ENCODE measurements around the gene ZC3H12A.

The ZC3H12A gene

DNA sequence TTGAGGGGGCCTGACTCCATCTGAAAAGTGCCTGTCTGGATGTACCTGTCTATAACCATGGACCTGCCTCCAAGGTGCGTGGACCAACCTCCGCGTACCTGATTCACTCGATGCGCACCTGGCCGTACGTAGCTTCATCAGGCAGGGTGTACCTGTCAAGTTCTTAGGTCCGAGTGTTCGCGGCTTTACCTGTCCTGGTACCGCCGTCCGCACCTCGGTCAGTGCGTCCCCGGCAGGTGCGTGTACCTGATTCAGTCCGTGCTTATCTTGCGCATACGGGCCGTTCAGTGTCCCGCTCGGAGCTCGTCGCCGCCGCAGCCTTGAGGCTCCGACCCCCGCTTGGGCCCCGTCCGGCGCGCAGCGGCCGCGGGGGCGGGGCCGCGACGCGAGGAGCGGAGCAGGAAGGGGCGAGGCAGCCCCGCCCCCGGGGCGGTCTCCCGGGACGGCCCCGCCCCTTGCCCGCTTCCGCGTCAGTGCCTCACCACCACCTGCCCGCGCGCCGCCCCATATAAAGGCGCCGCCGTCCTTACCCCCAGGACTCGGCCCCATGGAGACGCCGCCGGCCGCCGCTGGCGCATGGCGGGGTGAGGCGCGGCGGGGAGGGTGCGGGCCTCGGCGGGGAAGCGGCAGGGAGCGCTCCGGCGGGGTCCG, at the start of gene ZC3H12A:
TSS of gene ZC3H12A (plus strand) at position 535 of the 651 bp plus-strand sequence. CDS start 917 bp downstream, outside the sequence.
- peak; percentile 93 for DNase-seq (ENCODE audit: low read depth, low spot score)

DNA sequence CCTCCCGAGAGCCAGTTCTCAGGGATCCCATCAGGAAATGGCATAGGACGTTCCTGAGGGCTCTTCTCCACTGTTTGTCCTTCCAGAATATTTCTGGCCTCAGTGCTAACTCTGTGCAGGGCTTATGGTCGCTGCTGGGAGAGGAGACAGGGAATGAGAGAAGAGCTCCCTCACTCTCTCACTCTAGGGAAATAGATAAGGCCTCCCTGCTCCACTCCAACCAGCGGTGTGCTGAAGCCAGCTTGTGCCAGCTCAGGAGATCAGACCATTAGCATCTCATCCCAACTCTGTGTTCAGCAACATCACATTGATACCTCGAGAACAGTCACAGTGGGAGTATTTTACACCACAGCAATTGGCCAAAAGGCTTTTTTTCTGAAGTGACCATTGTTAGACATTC, 49.2 kb upstream of the ZC3H12A start:
- DNase-seq (ENCODE audit: low read depth, low spot score): no peak

DNA sequence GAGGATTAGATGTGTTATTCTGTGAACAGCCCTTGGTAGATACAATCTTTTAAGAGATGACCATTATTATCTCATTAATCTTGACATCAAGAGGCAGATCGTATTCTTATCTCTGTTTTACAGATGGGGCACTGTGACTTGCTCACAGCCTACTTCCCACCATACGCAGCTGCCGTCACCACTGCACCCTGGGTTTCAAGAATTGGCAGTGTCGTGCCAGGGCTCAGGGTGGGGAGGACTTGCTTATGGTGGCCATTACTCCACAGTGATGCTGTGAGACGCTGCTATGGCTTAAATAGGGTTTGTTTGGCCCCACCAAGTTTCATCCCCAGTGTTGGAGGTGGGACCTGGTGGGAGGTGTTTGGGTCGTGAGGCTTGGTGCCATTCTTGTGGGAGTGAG, 45.4 kb upstream of the ZC3H12A start:
- no peak for DNase-seq (ENCODE audit: low read depth, low spot score)

DNA sequence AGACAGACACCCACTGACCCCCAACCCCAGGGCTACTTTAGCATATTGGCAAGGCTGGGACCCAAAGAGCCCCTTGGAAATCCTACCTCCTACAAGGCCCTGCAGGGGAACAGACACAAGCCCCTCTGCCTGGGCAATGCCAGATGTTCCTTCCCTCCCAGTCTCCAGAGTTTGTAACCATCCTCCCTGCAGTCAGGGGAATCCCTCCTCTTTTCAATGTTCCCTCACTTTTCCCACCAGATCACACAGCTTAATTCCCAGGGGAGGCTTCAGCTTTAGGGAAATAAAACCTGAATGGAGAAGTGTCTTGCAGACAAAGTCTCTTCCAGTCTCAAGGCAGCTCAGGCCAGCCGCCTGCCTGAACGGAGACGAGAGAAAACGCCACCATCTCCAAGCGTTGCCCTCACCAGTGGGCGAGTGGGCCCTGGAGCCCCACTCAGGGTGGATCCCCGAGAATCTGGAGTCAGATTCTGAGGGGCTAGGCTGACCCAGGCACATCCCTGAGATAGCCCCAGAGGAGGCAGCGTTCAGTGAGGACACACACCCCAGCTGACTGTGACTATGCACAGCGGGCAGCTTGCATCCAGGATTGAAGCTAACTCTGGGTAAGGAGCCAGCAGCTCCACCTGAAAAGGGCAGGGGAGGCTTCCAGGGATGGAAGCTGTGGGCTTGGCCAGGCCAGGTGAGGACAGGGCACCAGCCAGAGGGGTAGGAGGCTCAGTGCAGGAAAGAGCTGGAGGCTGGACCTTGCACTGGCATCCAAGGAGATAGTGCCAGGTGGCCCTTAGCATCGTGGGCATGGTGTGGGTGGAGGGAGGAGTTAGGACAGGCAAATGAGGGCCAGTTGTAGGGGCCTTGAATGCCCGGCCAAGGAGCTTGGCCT, 44.0 kb upstream of the ZC3H12A start:
- no peak for DNase-seq (ENCODE audit: low read depth, low spot score)

DNA sequence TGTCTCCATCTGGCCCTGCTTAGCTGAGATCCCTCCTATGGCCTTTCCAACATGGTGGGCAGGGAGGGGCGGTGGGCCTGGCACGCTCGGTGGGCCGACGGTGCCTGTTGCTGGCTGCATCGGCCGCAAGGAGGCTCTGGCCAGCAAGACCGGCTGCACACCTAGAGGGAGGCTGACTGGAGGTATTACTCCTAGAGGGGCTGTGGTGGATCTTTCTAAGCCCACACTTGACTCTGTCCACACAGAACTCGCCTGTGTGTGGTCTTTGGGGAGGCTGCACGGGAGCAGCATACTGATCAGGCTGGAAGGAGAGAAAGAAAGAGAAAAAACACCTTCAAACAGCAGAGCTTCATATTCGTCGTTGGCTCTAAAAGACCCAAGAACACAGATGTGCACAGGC, 41.7 kb upstream of the ZC3H12A start:
- DNase-seq (ENCODE audit: low read depth, low spot score): no peak

DNA sequence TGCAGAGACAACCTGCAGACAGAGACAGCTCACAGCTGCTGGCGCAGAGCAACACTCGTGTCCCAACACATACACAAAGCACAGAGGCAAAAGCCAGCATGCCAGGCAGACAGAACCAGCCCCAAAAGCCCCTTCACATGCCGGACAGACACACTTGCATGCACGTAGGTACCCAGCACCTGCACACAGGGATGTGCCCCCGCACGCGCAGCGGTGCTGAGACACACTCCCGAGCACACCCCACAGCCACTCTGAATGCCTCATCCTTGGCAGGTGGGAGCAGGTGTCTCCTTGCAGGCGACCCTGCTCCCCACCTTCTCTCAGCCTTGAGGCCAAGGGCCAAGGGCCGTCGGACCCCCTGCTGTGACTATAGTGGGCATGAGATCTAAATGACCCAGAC, 41.2 kb upstream of the ZC3H12A start:
- DNase-seq (ENCODE audit: low read depth, low spot score): no peak

DNA sequence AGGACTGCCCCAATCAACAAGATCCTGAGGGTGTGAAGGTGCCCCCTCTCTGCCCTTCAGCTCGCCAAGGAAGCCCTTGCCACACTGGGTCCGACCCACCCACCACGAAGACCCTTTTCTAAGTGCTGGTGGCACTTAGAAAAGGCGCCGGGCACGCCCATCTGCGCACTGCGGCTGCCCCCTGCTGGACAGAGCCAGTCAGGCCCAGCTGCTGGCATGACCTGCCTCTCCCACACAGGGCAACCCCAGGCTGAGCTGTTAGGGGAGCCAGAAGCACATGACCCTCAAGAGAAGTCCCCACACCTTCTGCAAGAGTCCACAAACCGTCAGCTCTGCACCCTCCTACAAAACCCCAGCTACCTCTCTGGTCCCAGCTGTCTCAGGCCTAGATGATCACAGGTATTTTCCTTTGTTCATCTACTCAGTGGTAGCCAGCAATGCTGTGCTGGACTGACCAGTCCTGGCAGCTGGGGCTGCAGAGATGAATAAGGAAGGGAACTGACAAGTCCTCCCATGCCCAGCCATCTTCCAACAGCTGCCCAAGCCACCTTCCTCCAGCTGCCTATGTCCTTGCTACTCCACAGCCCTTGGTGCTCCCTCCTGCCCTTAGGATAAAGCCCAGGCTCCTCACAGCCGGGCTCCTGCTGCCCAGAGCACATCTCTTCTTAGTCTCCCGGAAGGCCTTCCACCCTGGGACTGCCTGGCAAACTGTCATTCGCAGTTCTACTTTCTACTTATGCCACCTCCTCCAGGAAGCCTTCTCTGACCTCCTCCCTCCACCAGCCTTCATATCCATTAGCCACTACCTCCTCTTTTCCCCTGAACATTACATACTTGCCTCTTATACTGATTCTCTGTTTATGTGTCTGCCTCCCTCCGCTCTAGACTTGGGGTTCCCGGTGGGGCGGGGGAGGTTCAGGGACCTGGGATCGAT, 39.8 kb upstream of the ZC3H12A start:
- peak; percentile 83 for DNase-seq (ENCODE audit: low read depth, low spot score)

DNA sequence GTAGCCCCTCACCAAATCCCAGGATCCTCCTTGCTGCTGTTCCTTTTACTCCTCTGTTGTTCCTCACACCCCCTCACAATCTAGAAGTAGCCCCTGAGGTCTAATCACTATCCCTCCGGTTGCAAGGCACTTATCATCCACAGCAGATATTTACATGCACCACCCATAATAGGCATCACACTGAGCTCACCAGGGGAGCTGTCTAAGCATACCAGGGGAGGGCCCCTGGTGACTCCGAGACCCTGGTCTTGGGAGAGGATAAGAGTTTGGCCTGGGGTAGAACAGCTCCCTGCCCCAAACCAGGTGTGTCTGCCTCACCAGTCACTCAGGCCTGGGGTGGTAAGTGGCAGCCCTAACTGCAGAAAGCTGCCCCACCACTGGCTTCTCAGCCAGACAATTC, 37.3 kb upstream of the ZC3H12A start:
- no peak for DNase-seq (ENCODE audit: low read depth, low spot score)

DNA sequence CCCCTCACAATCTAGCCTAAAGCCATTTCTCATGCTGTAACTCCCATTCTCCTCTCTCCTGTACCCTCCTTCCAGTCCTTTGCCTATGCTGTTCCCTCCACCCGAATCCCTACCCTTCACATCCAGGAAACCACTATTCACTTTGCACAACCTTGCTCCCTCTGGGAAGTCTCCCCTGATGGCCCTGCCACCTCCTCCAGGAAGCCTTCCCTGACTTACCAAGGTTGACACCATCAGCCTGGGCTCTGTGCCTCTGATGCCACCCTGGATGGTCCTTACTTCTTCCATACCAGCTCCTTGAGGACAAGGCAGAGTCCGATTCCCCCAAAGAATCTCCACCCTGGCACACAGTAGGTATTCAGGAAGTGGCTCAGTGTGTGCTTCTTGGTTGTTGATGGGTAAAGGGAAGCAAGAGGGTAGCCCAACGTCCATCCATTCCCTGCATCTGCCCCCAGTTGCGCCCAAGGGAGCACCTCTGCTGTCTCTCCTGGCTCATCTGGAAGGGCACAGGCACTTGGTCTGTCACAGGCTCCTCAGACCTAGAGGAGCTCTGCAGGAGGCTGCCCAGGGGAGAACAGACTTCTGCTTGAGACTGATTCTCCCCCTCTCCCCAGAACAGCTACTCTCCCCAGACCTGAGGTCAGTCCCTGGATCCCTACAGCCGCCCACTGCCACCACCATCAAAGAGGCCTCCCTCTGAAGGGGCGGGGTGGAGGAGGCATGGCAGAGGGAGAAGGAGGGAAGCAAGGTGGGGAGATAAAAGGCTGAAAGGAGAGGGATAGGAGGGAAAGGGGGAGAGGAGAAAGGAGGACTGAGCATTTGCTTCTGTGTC, 36.1 kb upstream of the ZC3H12A start:
- DNase-seq (ENCODE audit: low read depth, low spot score): no peak

DNA sequence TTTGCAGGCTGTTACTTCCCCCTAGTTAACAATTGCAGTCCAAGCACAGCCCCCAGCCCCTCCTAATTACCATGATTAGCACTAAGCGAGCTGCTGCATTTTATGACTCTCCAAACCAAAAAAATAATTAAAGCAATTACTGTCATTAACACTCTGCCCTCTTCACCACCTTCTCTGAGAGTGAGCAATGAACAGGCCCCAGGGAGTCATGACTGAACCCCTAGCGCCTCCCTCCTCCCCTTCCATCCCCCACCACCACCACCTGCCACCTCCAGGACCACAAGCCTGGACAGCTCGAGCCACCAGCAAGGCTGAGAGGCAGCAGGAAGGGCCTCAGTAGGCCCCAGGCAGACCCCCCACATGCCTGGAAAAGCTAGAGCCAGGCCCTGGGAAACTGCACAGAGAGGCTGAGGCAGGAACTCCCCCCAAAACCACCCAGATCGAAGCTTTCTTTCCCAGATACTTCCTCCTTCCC, 35.5 kb upstream of the ZC3H12A start:
- DNase-seq (ENCODE audit: low read depth, low spot score): peak; percentile 55

DNA sequence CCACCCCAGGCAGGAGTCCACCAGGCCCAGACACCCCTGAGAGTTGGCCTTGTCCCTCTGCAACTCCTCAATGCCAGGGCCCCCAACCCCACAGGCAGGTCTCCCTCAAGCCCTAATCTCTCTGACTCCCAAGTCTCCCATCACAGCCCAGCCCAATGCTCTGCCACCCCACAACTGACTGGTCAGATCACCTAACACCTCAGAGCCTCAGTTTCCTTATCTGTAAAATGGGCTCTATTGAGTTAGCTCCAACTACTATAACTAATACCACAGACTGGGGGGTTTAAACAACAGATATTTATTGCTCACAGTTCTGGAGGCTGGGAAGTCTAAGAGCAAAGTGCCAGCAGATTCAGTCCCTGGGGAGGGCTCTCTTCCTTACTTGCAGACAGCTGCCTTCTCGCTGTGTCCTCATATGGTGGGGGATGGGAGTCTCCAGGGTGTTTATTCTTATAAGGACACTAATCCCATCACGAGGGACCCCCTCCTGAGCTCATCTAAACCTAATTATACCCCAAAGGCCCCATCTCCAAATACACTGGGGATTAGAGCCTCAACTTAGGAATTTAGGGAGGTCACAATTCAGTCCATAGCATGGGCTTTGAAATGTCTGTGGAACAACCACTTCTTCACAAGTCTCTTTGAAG, 34.9 kb upstream of the ZC3H12A start:
- no peak for DNase-seq (ENCODE audit: low read depth, low spot score)

DNA sequence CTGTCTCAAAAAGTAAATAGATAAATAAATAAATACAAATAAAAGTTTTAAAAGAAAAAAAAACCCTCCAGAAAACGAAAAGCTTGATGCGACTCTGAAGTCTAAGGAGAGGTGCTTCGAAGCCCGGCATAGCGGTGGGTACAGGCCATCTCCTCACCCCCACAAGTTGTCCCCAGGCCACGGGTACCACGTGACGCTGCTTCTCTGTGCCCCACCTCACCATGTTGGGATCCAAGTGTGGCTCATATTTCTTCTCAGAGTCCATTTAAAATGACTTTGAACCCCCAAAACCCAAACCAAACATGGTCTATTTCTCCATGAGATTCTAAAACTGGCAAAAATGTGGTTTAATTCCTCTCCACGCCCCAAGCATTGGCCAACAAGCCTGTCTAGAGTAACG, 32.9 kb upstream of the ZC3H12A start:
- DNase-seq (ENCODE audit: low read depth, low spot score): no peak

DNA sequence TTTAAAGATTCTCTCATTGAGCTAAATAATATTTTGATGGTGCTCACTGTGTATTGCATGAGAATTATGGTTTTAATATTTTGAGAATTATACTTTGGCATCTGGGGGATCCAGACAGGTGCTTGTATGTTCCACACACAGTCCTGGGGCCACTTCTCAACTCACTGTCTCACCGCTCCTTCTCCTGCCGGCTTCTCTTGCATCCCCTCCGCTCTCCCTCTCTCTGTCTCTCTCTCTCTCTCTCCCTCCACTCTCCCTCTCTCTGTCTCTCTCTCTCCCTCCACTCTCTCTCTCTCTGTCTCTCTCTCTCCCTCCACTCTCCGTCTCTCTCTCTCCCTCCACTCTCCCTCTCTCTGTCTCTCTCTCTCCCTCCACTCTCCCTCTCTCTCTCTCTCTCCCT, 32.2 kb upstream of the ZC3H12A start:
- DNase-seq (ENCODE audit: low read depth, low spot score): no peak

DNA sequence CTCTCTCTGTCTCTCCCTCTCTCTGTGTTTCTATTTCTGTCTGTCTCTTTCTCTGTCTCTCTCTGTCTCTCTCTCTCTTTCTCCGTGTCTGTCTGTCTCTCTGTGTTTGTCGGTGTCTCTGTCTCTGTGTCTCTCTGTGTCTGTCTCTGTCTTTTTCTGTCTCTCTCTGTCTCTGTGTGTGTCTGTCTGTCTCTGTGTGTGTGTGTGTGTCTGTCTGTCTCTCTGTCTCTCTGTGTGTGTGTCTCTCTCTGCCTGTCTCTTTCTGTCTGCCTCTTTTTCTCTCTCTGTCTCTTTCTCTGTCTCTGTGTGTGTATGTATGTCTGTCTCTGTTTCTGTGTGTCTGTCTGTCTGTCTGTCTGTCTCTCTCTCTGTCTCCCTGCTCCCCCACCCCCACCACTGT, 31.7 kb upstream of the ZC3H12A start:
- DNase-seq (ENCODE audit: low read depth, low spot score): no peak

DNA sequence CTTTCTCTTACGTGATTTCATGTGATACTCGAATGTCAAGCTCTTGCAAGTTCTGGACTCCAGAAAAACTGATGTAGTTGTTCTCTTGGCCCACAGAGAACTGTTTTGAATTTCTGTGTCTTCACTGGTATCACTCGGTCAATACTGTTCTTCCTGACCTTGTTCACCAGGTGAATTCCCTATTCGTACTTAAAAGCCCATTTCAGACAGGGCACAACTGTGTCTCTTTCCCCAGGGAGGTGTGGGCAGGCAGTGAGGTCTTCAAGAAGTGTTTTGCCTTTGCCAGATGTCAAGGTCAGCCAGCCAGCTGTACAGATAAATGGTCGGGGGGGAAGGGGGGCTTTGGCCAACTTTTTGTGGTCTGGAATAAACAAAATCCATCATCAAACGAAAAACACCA, 27.5 kb upstream of the ZC3H12A start:
- DNase-seq (ENCODE audit: low read depth, low spot score): no peak

DNA sequence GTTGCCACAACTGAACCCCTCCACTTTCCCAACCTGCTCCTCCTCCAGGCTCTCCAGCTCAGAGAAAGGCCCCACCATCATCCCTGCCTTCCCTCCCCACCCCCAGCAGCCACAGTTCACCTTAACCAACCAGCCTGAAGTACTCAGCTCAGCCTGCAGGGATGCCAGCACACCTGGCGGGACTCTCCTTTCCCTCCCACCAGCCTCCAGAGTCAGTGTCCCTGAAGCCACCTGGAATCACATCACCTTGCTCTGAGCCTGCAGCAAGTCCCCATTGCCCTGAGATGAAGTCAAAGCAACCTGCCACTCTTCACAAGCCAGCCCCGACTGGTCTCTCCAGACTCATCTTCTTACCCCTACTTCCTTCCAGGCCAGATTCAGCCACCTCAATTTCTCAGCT, 26.2 kb upstream of the ZC3H12A start:
- peak; percentile 44 for DNase-seq (ENCODE audit: low read depth, low spot score)

DNA sequence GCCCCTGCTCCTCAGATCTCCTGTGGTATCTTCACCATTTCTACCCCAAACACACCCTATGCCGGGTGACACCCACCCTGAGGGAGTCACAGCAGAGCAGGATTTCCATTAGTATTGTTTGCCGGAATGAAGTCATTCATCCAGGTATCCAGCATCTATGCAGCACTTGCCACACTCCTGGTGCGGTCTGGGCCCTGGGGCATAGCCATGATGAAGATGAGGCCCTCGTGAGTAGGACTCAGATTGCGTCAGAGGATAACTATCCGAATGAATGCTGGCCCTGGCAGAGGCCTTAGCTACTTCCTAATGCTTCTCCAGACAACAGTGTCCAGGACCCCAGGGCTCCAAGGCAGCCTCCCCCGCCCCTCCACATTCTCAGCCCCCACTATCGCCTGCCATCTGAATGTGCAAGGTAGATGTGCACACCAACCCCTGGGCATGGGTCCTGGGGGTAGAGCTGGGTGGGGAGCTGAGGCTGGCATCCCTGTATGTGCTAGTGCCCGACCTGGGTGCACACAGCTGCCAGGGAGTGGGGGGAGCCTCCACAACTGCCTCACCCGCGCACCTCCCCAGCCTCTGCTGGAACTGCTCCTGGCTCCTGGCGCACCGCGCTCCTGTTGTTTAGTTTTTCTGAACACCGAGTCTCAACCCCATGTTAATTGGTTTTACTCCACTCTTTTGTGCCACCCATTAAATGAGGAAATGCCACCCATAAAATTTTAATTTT, 25.5 kb upstream of the ZC3H12A start:
- DNase-seq (ENCODE audit: low read depth, low spot score): peak; percentile 83

DNA sequence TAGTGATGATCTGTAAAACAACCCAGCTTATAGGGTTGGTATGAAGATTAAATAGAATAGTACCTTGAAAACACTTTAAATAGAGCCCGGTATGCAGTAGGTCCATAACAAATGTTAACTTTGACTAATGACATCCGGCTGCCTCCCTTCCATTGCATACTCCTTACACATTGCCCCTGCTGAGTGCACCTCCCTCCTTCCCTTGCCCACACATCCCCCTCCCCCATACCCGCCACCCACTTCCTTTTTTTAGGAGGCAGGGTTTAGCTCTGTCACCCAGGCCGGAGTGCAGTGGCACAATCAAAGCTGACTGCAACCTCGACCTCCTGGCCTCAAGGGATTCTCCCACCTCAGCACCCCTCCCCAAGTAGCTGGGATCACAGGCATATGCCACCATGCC, 24.4 kb upstream of the ZC3H12A start:
- DNase-seq (ENCODE audit: low read depth, low spot score): no peak

DNA sequence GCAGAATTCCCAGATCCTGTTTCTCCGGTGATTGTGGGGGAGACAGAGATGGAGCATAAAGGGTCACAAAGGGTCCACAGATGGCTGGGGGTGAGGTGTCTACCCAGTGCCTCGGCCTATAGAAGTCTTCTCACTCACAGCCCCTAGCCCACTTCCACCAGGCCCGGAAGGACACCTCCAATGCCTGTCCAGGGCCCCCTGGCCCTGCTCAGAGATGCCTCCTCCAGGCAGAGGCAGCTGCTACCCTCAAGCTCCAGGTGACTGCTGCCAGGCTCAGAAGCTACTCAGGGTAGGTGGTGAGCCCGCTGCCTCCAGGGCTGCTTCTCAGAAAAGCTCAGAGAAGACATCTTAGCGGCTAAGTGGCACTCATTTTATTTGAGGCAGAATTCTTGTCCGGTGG, 22.0 kb upstream of the ZC3H12A start:
- DNase-seq (ENCODE audit: low read depth, low spot score): no peak

DNA sequence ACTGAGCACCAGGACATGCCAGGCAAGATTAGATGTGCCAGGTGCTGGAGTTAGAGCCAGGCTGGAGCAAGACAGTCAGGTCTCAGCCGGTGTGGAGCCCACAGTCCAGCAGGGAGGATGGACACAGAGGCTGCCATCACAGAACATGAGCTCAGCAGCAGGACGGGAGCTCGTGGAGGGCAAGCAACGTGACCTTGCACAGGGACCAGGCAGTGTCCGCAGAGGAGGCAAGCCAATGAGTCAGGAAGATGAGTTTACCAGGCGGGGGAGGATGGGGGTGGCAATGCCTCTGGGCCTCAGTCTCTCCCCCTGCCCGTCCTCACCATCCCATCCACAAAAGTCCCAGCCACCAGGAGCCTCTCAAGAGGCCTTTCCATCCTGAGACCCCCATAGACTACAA, 20.7 kb upstream of the ZC3H12A start:
- no peak for DNase-seq (ENCODE audit: low read depth, low spot score)
